Measurements from ENCODE around the gene ROCK2.
"Not testable (repeated sequence)": the region's sequence is repeated elsewhere in the genome, so short reads cannot be mapped to it uniquely, and the experiment has no call there.

ROCK2 gene

GRCh38 chr2:11330457-11331142, 13.8 kb downstream of the ROCK2 start:
- DNase-seq (ENCODE audit: extremely low read depth, low read depth) = no peak
- no peak for TF ChIP-seq CTCF (IDR thresholded peaks at IDR 0.05; ENCODE audit: low read depth, low read length)

GRCh38 chr2:11329776-11330175, 14.7 kb downstream of the ROCK2 start:
- no peak for TF ChIP-seq CTCF (IDR thresholded peaks at IDR 0.05; ENCODE audit: low read depth, low read length)

GRCh38 chr2:11328522-11328921, 15.9 kb downstream of the ROCK2 start:
- not testable (repeated sequence) for DNase-seq (ENCODE audit: extremely low read depth, low read depth)

More at GRCh38 chr2:11329776-11330175, 14.7 kb downstream of the ROCK2 start:
- DNase-seq (ENCODE audit: extremely low read depth, low read depth) = no peak

GRCh38 chr2:11327871-11328270, 16.6 kb downstream of the ROCK2 start:
- DNase-seq (ENCODE audit: extremely low read depth, low read depth) = no peak
- TF ChIP-seq CTCF (IDR thresholded peaks at IDR 0.05; ENCODE audit: low read depth, low read length) = no peak

- TF ChIP-seq CTCF (IDR thresholded peaks at IDR 0.05; ENCODE audit: low read depth, low read length) = no peak
- no peak for DNase-seq (ENCODE audit: extremely low read depth, low read depth)
These were observed 17.7 kb downstream of the ROCK2 start for GRCh38 chr2:11326677-11327211.

- TF ChIP-seq CTCF (IDR thresholded peaks at IDR 0.05; ENCODE audit: low read depth, low read length) = no peak
- no peak for DNase-seq (ENCODE audit: extremely low read depth, low read depth)
These were observed 18.3 kb downstream of the ROCK2 start for GRCh38 chr2:11325961-11326676.

- TF ChIP-seq CTCF (IDR thresholded peaks at IDR 0.05; ENCODE audit: low read depth, low read length) = no peak
- no peak for DNase-seq (ENCODE audit: extremely low read depth, low read depth)
These were observed 22.6 kb downstream of the ROCK2 start for GRCh38 chr2:11321847-11322246.

All from AG09319 (cell line).